Stimulated activated CD8-positive, alpha-beta memory T cell treated with anti-CD3 and anti-CD28 coated beads, Interleukin-12 subunit alpha, Interleukin-12 subunit beta, amount 100 ng/mL, for 24 hours (primary cell): ENCODE data around the gene CEP120.
"Not testable (repeated sequence)": the region's sequence is repeated elsewhere in the genome, so short reads cannot be mapped to it uniquely, and the experiment has no call there.

ENCODE experiments used
- DNase-seq: peaks from one replicate; pipeline ENCODE4 v3.0.0-alpha.2; 2020; ENCODE audit errors: extremely low read depth

The CEP120 gene

DNA sequence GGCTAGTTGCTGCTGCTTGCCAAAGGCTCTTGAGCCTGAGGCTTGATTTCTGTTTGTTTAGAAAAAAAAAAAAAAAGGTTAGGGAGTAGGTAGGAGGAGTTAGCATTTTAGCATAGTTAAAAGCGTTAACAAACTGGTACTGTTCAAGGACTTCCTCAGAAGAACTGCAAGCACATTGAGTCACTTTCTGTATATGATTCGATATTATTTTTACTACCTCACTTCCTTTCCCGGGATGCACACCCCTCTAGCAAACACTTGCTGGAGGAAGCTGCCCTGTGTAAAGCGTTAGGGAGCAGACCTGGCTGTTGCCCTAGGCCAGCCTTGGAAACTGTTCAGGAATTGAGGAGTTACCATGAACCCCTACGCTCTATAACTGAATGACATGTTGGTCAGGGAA lies 15.7 kb upstream of the CEP120 start:
- DNase-seq = no peak

DNA sequence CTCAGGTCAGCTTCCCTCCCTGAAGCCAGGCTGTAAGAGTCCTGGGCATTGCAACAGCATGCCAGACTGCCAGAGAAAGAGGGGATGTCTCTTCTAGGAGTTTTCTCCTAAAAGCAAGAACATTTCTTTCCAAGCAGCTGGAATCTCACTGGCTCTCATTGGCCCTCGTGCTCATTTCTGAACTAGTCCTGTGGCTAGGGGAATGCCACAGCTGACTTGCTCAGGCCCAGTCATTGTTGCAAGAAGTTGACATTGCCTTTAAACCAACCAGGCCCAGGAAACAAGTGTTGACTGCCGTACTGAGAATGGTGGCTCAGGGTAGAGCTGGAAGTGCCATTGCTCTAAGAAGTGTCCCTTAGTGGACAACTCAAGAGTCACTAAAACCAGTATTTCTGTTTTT lies 15.0 kb upstream of the CEP120 start:
- no peak for DNase-seq

DNA sequence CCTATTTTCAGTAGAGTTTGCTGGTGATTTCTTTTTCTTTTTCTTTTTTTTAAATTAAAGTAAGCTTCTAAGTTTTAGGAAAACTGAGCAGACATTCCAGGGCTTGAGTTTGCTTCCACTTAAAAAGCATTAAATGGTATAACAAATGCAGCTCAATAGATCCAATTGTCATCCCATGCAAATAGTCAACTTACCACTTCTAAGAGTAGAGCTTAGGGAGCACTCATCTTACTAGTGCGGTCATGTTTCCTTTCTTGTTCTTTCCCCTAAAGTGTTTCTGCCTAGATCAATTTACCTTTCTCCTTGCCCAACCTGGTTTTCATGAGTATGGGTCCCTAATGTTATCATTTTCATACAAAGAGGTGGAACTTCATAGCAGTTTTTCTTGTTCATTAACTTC lies 13.0 kb upstream of the CEP120 start:
- DNase-seq = no peak

DNA sequence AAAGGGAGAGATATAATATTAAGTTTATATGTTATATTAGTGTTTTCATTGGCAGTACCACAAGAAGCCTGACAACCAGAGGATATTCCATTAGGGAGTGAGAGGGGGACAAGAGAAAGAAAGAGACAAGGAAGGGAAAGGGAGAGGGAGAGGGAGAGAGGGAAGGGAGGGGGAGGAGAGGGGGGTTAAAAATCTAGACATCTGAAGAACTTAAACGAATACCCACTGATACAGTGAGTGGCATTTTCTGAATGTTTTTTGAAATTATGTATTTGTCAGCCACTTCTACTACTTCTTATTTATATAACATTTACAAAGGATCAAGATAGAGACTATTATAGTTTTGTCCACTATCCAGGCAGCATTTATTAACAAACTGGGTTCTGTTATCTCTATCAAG lies 11.6 kb upstream of the CEP120 start:
- no peak for DNase-seq

DNA sequence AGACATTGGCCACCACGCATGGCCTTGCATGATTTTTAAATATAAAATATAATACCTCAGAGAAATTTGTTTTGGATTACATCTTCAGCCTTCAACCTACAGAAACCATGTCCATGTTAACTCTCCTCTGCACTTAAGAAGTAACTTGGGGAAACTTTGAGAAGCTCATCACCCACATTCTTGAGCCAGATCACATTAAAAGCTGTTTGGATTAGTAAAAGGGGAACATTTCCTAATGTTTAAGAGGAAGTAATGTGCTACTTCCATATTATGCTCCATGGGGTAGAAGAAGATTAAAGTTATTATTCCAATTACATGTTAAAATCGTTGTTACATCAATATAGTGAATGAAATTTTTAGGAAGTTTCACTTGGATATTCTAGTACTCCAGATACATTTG lies 10.4 kb upstream of the CEP120 start:
- no peak for DNase-seq

DNA sequence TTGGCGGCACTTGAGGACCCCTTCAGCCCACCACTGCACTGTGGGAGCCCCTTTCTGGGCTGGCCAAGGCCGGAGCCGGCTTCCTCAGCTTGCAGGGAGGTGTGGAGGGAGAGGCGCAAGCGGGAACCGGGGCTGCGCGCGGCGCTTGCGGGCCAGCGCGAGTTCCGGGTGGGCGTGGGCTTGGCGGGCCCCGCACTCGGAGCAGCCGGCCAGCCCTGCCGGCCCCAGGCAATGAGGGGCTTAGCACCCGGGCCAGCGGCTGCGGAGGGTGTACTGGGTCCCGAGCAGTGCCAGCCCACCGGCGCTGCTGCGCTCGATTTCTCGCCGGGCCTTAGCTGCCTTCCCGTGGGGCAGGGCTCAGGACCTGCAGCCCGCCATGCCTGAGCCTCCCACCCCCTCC lies 7.2 kb upstream of the CEP120 start:
- not testable (repeated sequence) for DNase-seq

DNA sequence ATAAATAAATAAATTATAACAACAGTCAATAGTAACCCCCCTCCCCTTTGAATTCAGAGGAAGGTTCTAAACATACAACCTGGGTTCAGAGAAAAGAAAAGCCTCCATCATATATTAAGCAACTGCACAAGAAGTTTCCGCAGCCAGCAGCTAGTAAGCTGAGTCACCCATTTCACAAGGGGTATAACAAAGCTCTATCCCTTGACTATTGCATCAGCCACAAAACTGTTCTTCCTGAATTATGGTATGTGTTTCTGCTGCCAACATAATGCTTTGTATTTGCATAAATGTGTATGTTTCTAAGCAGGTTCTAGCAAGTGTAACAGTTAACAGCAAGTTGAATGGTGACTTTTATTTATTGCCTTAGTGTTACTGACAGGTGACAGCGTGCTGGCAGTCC lies 6.8 kb upstream of the CEP120 start:
- no peak for DNase-seq

DNA sequence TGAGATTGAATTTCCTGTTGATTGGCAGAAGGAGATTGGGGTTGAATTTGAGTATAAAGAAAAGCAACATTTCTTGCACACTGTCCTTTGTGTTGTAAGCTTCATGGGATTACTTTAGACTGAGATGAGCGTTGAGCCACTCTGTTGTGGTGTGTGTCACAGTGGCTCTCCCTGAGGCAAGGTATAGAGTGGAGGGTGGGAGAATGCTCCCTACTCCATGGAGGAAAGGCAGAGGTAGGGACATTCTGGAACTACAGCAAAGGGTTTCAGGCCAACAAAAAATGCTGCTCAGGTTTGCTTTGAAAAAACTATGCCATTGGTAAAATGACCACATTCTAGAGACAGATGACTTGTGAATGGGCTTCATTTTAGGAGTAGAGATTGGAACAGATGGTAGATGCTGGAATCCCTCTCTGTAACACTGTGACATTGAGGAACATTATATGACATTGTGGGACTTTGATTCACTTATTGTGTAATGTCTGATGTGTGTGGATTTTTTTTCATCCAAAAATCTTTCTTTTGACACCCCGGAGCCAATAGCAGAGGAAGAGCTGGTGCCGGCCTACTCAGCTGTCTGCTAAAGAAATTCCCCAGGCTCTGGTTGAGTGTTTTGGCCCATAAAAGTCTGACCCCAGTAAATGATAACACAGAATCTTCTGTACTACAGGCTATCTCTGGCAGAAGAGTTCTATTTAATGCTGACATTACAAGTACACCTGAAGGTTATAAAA lies 6.2 kb upstream of the CEP120 start:
- no peak for DNase-seq

DNA sequence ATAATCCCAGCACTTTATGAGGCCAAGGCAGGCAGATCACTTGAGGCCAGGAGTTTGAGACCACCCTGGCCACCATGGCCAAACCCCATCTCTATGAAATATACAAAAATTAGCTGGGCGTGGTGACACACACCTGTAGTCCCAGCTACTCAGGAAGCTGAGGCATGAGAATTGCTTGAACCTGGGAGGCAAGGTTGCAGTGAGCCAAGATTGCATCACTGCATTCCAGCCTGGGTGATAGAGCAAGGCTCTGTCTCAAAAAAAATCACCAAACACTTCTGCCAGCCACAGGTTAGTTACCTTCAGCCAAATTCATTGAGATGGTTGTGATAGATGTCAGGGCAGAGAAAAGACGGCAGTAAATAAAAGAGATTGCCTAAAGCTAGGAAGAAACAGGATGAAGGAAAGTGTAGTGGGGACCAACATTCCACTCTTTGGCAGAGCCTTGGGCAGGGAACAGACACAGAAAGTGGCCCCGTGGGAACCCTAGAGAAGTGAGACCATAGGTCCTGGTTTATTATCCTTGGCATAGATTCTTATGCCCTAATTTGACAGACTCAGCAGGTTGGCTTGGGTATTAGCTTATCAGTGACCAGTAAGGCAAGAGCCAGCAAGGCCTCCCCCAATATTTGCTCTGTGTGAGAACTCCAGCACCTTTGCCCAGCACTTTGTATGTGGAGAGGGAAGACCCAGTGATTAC lies 5.5 kb upstream of the CEP120 start:
- DNase-seq = no peak

DNA sequence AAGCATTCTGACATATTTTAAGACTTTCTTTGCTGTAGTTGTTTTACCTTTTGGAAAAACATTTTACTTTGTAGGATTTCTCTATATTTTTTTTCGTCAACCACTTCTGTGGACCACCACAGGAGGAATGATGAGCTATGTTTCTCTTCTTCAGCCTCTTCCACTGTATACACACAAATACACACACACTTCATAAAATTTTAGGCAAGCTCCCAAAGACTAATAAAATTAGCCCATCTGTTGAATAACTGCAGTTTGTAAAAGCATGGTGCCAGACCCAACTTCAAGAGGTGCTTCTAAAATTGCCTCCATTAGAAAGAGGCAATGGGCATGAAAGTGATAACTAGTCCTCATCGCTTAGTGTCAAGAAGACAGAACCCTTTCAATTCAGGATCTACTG lies 4.1 kb upstream of the CEP120 start:
- DNase-seq = no peak

DNA sequence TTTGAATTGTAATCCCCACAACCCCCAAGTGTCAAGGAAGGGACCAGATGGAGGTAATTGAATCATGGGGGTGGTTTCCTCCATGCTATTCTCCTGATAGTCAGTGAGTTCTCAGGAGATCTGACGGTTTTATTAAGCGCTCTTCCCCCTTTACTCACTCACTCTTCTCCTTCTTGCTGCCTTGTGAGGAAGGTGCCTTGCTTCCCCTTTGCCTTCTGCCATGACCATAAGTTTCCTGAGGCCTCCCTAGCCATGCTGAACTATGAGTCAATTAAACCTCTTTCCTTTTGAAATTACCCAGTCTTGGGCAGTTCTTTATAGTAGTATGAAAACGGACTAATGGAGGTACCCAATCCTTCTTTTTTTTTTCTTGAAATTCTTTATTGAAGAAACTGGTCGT lies 2.2 kb upstream of the CEP120 start:
- no peak for DNase-seq

DNA sequence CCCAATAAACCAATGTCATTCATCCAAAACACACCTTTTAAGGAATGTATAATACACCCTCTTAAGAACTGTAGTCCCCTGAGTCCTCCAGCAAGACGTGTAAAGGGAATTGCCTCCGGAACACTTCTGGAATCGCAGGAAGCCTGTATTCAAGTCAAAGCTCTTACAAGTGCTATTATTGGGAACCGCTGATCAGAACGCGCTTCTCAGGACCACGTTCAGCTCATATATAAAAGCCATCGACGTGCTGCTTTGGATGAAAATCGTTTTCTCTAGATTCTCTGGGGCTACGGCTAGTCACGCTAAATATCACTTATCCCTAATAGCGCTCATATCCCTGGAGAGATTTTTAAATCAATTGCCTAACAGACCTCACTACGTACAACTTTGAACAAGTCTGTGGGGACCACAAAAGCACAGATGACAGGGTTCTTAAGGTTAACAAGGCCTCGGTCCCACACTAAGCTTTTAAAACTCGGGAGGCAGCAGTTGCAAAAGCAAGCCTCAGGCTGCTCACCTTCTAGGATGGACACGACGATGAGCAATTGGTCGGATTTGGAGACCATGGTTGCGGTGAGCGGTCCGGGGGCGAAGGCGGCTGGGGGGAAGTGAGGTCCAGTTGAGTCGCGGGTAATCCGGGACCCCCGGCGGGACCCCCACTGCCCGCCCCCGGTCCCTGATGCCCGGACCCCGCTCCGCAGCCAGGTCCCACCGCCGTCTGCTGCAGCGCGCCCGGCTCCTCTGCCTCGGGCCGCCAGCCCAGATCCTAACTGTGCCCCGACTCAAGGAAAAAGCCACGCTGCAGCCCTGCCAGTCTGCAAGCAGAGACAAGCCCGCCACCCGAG lies 548 bp downstream of the CEP120 start:
- DNase-seq = no peak

DNA sequence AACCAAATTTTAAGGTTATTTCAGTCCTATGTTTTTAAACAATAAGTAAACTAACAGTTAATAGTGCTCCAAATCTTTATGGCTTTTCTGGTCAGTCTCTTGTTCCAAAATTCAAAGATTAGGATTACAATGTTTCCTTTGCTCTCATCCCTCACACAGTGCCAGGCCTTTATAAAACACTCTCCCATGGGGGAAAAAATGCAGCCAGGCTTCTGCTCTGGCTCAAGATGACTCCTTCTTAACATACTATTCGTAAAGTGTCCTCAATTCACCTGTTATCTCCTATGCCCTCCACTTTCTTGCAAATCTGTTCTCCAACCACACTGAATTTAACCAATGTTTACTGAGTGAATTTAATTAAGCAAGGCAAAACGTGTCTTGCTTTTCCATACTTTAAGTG lies 1.4 kb downstream of the CEP120 start:
- no peak for DNase-seq

DNA sequence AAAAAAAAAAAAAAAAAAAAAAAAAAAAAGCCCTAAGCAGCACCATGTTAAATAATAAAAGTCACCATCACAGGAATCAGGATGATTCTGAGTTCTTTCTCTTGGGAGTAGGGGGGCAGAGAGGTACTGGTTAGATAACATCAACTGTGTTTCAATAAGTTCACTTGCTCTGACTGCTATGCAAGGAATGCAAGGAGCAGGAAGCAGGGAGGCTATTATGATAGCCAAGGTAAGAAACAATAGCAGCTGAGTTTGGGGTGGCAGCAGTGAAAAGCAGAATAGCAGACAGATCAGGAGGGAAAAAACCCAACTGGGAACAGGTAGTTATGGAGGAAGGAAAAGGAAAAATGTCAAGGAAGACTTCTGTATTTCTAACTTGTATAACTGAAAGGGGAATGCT lies 8.2 kb downstream of the CEP120 start:
- DNase-seq = no peak

DNA sequence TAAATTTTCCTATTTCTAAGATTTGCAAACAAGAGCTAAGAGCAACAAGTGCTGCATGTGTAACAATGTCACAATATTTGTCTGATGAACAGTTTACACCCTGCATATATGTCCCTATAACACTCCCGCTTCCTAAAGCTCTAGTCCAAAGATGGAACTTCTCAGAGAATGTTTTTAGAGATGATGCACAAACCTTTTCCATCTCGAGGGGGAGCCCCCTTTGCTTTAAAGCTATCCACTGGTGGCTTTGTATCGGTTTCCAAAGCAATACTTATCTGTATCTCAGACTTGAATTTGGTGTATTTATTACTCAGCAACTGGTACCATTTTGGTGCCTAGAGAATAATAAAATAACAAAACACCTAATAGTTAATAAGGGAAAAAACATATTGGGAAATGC lies 11.0 kb downstream of the CEP120 start:
- no peak for DNase-seq

DNA sequence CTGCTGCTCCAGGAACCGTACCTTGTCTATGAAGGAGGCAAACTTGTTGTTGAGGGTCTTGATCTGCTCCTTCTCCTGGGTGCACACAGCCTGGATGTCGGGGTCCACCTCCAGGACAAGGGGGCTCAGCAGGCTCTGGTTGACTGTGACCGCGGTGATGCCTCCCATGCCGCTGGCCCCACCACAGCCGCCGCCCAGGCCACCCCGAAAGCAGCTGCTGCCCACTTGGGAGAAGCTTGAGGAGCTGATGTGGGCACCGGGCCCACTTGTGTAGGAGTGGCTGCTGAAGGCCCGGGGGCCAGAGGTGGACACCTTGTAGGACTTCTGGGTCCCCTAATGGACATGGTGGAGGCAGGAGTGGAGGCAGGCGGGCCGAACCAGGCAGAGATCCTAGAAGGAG lies 21.2 kb downstream of the CEP120 start:
- DNase-seq = not testable (repeated sequence)

DNA sequence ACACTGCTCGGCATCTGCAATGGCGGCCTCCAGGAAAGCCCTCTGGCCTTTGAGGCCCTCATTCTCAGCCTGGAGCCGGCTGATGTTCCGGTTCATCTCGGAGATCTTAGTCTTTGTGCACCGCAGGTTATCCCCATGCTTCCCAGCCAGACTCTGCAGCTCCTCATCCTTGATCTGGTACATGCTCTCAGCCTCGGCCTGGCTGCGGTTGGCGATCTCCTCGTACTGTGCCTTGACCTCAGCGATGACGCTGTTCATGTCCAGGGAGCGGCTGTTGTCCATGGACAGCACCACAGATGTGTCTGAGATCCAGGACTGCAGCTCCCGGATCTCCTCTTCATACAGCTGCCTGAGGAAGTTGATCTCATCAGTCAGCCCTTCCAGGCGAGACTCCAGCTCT lies 21.9 kb downstream of the CEP120 start:
- no peak for DNase-seq

DNA sequence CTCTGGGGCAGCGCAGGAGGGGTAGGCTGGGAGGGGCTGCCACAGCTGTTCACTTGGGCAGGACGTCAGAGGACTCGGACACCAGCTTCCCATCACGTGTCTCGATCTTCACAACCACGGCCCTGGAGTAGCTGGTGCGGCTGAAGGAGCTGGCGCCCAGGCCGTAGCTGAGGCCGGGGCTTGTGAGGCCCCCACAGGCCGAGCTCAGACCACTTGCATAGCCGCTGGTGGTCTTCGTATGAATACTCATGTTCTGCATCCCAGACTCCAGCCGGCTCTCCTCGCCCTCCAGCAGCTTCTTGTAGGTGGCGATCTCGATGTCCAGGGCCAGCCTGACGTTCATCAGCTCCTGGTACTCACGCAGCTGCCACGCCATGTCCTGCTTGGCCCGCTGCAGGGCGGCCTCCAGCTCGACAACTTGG lies 22.3 kb downstream of the CEP120 start:
- not testable (repeated sequence) for DNase-seq

DNA sequence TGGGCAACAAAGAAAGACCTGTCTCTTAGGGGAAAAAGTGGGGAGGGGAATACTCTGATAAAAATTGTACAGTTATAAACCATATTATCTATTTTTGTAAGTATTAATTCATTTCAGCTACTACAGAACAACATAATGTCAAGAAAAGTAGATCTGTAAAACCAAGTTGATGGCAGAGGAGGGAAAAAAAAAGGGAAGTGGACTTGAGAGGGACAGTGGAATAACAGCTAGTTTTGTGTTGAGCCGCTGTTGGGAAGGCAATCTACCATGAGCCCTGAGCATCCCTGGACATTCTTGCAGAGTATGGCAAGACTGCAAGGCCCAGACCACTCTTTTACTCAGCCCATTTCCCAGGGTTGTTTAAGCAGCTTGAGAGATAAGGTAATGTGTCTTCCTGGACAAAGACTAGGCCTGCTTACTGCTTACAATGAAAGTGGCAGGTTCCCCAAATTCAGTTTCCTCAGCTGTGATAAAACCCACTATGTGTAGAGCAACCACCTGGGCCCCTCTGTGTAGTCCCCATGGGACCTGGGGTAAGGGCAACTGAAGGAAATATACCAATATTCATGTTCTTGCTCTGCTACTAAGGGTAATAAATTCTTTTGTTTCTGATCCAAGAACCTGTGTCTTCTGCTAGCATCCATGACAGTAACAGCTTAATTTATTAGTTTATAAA lies 25.0 kb downstream of the CEP120 start:
- no peak for DNase-seq

DNA sequence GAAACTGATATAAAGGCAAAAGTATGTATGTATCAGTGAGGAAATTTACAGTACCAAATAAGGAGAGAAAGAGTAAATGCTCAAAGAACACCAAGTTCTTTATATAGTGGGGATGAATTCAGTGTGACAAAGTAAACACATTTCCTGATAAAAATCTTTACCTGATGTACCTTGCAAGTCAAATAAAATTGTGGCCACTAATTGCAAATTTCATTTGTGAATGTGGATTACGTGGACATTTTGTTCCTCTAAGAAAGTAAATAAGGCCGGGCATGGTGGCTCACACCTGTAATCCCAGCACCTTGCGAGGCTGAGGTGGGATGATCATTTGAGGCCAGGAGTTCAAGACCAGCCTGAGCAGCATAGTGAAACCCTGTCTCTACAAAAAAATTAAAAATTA lies 25.7 kb downstream of the CEP120 start:
- no peak for DNase-seq

DNA sequence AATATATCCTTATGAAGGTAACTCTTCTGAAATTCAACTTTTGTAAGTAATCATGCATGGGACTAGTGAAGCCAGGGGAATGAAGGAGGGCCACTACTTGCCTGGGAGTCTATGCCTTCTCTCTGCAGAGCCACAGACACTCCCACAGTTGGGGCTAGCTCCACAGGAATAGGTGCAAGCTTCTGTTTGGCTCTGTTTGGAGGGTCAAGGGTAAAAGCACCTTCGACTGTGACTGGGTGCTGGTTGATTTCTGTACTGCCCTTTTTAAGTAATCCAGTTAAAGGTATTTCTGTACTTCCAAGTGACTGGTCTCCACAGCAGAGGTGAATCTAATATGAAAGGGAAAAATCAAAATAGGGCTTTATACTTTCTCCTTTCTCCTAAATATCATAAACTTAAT lies 32.2 kb downstream of the CEP120 start:
- DNase-seq = no peak

DNA sequence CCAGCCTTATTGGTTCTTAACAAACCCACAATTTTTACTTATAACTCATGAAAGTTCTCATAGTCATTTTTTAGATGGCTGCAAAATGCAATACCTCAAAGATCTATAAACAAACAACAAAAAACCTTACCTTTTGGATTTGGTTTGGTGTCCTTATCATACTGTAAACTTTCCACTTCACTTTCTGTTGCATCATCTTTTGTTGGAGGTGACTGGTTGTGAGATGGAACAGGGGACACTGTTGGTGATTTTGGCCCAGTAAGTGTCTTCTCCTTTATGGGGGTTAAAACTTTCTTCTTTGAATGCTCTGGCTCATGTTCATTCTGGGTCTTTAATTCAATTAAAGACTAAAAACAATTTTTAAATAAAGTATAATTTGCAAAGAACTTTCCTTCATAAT lies 33.4 kb downstream of the CEP120 start:
- DNase-seq = no peak
